Activated CD4-positive, alpha-beta T cell treated with anti-CD3 and anti-CD28 coated beads, Interleukin-2, Interleukin-4, amounts not matched to agents 100 ng/mL and 50 ng/mL, durations not matched to agents 16 hours and 8 hours (primary cell): Measurements from ENCODE around the gene SRRT.
A peak's percentile ranks its signal among the peaks of the same experiment; 100 is the strongest.
"Not testable (repeated sequence)": the region's sequence is repeated elsewhere in the genome, so short reads cannot be mapped to it uniquely, and the experiment has no call there.

Experiments used
- DNase-seq: peaks from one replicate; pipeline ENCODE4 v3.0.0-alpha.2; 2020; ENCODE audit warnings: low spot score

Gene SRRT

DNA sequence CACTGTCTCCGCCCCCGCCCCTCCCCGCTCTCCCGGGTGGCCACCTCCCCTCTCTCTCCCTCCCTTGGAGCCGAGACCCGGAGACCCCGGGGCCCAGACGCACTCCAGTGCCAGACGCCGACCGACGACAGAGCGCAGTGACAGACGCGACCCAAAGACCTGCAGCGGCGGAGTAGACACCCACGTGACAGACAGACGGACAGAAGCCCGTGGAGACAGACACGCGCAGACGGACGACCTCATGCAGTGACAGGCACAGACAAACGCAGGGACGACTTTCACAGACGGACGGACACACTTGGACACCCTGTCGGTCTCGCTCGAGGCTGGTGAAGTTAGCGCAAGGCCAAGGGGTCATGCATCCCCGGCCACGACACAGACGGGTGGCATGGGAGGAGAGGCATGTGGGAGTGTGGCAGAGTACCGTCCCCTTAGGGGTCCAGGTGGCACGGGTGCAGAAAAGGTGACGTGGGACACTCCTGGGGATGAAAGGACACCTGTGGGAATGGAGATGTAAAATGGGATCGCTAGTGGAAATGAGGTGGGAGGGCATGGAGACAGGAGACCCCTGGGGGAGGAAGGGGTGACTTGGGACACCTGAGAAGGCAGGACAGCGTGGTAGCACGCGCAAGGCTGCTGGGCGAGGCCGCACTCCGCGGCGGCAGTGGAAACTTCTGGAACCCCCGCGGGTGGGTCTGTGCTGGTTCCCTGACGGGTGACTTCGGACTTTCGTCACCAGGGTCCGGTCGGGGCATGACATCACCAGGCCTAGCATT lies 21.2 kb downstream of the SRRT start:
- peak; percentile 16 for DNase-seq

DNA sequence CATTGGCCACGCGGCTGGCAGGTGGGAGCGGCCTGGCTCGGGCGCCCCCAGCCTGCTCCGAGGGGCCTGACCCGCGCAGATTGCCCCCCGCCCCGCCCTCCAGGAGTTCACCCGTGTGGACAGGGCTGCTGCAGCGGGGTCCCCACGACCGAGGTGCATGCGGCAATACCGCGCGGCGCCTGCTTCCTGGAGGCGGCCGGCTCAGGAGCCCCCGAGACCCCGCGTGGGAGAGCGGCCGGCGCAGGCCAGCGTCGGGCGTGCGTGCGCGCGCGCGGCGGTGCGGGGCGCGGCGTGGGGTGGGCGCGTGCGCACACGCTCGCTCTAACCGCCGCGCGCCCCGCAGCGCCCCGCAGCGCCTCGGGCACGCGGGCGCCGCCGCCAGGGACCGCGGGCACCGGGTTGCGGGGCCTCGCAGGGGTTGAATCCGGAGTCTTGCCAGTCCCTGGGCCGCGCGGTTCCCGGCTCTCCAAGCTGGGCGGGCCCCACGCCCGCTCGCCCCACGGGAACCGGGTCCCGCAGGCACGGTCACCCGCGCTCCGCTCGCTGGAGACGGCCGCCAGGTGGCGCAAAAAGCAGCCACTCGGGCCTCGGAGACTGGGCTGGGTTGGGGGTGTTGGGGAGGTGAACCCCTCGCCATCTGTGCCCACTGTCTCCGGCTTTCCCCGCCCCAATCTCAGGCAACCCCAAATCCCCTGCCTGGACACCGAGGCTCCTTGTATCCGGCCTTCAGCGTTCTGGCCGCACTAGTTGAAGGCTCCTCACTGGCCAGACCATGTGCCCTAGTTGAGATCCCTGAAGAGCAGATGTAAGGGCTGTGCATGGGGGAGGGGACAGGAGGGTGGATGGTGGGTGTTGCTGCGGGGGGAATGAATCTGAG lies 22.1 kb downstream of the SRRT start:
- DNase-seq, result peak; percentile 41

DNA sequence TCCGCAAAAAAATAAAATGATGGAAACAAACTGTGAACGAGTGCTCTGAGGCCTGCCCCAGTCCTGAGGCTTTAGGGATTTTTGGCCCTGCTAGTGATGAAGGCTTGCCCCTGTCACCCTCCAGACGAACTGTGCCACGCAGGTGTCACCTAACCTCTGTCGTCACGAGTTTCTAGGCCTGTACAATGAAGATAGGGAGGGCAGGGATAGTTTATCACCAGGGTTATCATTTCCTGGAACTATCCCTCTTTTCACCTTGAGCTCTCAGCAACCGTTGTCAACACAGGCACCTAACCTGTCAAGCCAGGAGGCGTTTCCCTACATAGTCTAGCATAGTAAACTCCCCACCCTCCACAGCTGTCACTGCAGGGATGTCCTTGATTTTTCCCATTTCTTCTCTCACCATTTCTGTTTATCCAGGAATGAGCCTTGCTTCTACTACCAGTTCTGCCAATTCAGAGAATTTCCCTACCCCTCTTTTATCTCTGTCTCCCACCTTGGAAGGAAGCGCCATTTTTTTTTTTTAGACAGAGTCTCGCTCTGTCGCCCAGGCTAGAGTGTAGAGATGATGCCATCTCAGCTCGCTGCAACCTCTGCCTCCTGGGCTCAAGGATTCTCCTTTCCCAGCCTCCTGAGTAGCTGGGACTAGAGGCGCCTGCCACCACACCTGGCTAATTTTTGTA lies 23.0 kb downstream of the SRRT start:
- DNase-seq, result no peak

DNA sequence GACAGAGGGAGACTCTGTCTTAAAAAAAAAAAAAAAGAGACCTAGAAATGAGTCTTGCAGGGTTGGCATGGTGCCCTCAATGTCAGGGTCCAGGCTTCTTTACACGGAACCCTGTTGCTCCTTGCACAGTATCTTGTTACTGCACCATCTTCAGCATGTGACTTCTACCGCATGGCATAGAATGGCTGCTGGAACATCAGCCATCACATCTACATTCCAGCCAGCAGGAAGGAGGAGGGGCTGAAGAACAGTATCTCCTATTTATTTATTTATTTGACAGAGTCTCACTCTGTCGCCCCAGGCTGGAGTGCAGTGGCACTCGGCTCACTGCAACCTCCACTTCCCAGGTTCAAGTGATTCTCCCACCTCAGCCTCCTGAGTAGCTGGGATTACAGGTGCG lies 24.5 kb downstream of the SRRT start:
- DNase-seq, result no peak

DNA sequence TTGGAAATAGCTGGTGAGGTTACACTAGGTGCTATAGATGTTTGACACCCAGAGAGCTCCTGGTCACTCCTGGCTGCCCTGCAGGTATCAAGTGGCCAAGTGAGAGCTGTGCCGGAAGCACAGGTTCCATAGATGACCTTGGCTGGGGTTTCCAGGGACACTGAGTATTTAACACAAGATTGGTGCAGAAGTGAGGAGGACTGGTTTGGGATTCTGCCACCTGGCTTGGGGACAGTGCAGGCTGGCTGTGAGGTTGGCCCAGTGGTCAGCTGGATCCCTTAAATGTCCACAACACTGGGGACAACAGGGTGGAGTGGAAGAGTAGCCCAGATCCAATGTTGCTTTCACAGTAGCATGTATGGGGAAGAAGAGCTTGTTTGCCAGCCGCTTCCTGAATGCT lies 26.1 kb downstream of the SRRT start:
- no peak for DNase-seq

DNA sequence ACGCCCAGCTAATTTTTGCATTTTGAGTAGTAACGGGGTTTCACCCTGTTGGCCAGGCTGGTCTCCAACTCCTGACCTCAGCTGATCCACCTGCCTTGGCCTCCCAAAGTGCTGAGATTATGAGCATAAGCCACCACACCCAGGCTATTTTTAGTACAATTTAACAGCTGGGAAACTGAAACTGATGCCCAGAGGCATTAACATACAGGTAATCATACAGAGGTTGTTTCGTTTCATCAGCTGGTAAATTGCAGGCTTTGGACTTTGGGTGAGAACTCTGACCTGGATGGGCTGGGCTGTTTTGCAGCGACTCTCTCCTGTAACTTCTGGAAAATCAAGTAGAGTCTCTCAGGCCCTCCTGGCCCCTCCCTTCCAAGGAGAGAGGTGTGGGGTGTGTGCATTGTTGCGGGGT lies 27.0 kb downstream of the SRRT start:
- no peak for DNase-seq

DNA sequence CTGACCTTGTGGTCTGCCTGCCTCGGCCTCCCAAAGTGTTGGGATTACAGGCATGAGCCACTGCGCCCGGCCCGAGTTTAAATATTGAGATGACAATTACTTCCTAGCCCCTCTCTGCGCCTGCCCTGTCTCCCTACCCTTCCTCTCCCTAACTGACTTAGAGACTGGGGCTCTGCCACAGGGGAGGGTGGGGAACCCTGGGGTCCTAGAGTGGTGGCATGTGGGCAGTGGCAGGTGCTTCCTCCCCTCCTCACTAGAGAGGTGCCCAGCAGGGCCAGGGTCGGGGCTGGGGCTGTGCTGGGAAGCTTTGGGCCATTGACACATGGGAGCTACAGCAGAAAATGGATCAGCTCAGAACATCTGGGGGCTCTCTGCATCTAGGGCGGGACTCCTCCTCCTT lies 27.7 kb downstream of the SRRT start:
- no peak for DNase-seq

DNA sequence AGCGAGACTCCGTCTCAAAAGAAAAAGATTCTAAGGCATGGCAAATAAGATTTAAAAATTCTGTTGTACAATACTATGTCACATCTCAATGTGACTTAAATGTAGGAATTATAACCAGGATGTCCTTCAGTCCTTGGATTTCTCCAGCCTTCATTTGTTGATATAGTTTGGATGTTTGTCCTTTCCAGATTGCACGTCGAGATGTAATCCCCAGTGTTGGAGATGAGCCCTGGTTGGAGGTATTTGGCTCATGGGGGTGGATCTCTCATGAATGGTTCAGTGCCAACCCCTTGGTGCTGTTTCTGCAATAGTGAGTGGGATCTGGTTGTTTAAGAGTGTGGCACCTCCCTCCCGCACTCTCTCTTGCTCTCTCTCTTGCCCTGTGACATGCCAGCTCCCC lies 33.6 kb downstream of the SRRT start:
- no peak for DNase-seq

DNA sequence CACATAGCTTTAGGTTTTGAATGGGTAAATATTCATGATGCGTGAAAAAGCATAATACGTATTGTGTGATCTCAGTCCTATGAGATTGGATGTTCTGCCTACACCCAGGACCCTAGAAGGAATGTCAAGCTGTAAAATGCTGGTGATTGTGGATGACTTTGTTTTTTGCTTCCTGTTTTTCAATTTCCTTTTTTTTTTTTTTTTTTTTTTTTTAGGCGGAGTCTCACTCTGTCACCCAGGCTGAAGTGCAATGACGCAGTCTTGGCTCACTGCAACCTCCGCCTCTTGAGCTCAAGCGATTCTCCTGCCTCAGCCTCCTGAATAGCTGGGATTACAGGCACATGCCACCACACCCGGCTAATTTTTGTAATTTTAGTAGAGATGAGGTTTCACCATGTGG lies 35.5 kb downstream of the SRRT start:
- DNase-seq, result not testable (repeated sequence)

DNA sequence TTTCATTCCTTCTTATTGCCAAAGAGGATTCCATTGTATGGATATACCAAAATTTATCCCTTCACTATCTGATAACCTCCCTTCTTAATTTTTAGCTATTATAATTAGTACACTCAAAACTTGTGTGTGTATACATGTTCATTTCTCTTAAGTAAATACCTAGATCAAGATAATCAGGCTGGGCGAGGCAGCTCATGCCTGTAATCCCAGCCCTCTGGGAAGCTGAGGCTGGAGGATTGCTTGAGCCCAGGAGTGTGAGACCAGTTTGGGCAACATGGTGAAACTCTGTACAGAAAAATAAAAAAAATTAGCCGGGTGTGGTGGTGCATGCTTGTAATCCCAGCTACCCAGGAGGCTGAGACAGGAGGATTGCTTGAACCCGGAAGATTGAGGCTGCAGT lies 36.6 kb downstream of the SRRT start:
- DNase-seq, result no peak

DNA sequence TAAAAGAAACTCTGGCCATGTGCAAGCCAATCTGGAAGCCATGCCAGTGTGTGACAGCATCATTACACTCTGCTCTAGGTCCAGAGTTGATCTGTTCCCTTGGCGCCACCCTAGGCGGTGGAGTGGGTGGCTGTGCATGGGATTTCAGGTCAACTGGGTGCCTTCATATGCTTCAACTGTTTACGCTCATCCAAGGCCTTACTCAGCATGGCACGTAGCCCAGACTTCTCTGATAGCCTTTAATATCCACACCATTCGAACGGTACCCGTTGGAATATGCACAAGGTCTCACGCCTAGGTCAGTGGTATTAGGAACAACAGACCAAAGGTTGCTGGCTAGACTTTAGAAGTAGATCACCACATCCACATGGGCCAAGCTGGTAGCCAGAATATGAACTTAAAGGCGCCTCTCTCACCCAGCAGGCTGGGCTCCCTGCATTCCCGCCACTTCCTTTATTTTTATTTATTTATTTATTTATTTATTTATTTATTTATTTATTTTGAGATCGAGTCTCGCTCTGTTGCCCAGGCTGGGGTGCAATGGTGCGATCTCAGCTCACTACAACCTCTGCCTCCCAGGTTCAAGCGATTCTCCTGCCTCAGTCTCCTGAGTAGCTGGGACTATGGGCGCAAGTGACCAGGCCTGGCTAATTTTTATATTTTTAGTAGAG lies 39.4 kb downstream of the SRRT start:
- DNase-seq, result no peak

DNA sequence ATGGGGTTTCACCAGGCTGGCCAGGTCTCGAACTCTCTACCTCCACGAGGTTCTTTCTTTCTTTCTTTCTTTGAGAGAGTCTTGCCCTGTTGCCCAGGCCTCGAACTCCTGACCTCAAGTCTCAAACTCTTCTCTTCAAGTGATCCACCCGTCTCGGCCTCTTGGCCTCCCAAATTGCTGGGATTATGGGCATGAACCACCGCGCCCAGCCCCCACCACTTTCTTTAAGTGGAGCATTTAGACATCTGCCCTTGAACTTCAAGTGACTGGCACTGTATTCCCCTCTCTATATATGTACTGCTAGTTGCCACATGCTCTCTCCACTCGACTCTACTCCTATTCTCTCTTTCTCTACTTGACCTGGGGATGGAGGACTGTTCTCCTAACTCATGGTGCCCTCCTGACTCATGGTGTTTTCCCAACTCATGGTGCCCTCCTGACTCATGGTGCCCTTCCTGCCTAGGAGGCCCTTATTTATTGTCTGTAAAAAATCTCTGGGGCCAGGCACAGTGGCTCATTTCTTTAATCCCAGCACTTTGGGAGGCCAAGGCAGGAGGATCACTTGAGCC lies 40.1 kb downstream of the SRRT start:
- DNase-seq, result no peak

DNA sequence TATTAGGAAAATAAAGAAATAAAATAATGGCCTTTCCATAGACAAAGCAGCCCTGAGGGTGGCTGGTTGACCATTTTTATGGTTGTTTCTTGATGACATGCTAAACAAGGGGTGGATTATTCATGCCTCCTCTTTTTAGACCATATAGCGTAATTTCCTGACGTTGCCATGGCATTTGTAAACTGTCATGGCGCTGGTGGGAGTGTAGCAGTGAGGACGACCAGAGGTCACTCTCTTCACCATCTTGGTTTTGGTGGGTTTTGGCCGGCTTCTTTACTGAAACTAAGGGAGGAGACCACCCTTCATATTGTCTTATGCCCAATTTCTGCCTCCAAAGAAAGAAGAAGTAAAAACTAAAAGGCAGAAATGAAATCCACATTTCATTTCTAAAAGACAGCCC lies 44.4 kb downstream of the SRRT start:
- DNase-seq, result not testable (repeated sequence)

DNA sequence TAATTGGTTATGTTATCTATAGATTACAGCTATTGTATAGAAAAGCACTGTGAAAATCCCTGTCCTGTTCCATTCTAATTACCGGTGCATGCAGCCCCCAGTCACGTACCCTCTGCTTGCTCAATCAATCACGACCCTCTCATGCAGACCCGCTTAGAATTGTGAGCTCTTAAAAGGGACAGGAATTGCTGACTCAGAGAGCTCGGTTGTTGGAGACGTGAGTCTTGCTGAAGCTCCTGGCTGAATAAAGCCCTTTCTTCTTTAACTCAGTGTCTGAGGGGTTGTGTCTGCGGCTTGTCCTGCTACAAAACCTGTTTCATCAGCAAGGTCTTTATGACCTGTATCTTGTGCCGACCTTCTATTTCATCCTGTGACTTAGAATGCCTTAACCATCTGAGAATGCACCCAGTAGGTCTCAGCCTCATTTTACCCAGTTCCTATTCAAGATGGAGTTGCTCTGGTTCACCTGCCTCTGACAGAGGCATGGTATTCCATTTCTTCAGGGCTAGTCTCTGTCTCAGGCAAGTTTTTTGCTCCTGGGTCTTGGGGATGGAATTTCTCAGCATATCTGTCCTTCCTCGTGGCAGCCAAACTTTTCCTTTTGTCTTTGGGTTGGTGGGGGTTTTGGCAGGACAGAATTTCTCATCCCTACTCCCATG lies 45.0 kb downstream of the SRRT start:
- not testable (repeated sequence) for DNase-seq

DNA sequence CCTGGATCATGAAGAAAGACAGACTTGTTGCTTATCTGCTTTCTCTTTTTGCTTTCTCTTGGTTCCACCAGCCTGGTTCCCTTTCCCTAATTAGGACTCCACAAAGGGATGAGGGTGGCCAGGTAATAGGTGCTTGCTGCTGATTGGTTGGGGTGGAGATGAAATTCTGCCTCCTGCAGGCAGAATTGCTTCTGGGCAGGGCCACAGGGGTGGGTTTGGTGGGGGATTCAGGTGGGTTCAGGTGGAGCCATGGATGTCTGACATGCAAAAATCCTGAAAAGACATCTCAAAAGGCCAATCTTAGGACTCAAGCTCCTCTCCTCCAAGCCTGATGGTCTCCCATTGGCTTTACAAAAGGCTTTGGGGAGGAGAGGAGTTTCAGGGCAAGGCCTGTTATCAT lies 46.1 kb downstream of the SRRT start:
- DNase-seq, result no peak

DNA sequence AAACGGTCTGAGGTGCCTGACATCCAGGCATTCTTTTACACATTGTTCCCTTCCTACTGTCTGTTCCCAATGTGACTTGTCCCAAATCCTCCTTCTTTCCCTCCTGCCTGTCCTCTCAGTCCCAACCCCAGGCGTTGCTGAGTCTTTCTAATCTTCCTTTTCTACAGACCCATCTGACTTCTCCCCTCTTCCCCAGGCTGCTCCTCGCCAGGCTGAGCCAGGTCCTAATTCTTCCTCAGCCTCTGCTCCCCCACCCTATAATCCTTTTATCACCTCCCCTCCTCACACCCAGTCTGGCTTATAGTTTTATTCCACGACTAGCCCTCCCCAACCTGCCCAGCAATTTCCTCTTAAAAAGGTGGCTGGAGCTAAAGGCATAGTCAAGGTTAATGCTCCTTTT lies 48.7 kb downstream of the SRRT start:
- DNase-seq, result not testable (repeated sequence)

DNA sequence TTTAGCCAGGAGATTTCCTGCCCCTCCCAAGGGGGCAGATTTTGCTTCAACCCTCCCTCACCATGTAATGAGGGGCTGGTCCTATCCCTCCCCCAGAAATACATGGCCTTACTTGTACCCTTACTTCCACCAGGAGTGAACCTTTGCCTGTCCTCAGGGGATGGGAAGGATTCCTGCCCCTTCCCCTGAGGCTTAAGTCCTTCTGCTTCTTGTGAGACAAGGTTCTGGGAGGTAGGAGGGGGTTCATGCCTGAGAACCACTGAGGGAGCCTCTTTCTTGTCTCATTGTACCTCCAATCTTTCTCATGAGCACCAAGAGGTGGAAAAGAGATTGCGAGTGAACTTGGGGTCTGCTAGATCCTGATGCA lies 54.9 kb downstream of the SRRT start:
- no peak for DNase-seq

DNA sequence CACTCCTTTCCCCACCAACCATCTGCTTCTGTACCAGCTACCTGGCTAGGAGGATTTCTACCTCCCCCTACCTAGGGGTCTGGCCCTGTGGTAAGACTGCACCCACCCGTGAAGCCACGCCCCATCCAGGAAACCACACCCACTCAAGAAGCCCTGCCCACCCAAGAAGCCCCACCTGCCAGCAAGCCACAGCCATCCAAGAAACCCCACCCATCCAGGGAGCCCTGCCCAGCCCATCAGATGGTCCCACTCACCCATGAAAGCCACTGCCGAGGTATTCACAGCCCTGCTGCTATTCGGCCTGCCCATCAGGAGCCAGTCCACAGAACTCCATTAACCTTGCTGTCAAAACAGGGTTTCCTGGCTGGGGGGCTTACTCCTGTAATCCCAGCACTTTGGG lies 58.8 kb downstream of the SRRT start:
- DNase-seq, result no peak

DNA sequence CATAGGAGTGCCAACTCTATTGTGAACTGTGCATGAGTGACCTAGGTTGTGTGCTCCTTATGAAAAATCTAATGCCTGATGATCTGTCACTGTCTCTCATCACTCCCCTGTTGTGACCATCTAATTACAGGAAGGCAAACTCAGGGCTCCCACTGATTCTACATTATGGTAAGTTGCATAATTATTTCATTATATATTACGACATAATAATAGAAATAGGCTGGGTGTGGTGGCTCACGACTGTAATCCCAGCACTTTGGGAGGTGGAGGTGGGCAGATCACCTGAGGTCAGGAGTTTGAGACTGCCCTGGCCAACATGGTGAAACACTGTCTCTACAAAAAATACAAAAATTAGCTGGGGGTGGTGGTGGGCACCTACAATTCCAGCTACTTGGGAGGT lies 60.5 kb downstream of the SRRT start:
- DNase-seq, result not testable (repeated sequence)

DNA sequence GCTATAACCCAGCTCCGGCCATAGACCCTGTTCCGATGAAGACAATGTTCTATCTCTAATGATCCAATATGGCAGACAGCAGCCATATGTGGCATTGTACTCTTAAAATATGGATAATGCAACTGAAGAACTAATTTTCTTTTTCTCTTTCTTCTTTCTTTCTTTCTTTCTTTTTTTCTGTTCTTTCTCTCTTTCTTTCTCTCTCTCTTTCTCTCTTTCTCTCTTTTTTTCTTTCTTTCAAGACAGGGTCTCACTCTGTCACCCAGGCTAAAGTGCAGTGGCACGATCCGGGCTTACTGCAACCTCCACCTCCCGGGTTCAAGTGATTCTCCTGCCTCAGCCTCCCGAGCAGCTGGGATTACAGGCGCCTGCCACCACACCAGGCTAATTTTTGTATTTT lies 61.3 kb downstream of the SRRT start:
- not testable (repeated sequence) for DNase-seq
